Measurements from ENCODE around the gene SLC4A3.

Gene SLC4A3

DNA sequence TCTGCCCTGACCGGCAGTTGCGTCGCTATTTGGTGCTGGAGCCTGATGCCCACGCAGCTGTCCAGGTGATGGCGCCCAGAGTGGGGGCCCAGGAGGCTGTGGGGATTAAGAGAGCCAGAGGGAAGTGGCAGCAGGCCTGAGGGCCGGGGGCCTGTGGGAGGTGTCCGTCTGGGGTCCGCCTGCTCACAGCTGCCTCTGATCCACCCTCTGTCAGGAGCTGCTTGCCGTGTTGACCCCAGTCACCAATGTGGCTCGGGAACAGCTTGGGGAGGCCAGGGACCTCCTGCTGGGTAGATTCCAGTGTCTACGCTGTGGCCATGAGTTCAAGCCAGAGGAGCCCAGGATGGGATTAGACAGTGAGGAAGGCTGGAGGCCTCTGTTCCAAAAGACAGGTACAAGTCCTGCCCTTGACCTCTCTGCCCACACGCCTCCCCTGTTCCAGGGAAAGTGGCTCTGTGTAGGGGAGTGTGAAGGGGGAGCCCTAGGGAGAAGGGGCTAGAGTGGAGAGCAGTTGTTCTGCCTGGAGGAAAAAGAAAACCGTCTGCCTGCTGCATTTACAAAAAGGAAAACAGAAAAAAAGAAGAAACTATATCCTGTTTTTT is 18.2 kb upstream of the SLC4A3 start:
- no peaks in the 10 kb centered on the region for H3K27me3 ChIP-seq (ENCODE audit: insufficient read depth, low read length, poor library complexity)
- no peaks in the 10 kb centered on the region for H3K4me1 ChIP-seq (ENCODE audit: control insufficient read depth, low read depth, low read length)
- no peak overlapping the region for H2AK5ac ChIP-seq (ENCODE audit: low read length)
- H3K4me3 ChIP-seq (ENCODE audit: low read length) = no peak overlapping the region
- H3K23ac ChIP-seq (ENCODE audit: low read length) = no peak overlapping the region
- H3K4ac ChIP-seq (ENCODE audit: low read depth, low read length) = no peak overlapping the region
- no peak overlapping the region for H3K9ac ChIP-seq (ENCODE audit: low read length)
- H2BK5ac ChIP-seq (ENCODE audit: low read length) = no peak overlapping the region
- H3K79me2 ChIP-seq (ENCODE audit: control insufficient read depth, insufficient read depth, low read length) = no peaks in the 10 kb centered on the region
- DNase-seq = no peak
- H3K36me3 ChIP-seq (ENCODE audit: control insufficient read depth, insufficient read depth, low read length) = no peaks in the 10 kb centered on the region
- H3K27ac ChIP-seq (ENCODE audit: low read depth, low read length) = no peak overlapping the region
- H3K56ac ChIP-seq (ENCODE audit: low read length) = no peak overlapping the region
- H4K5ac ChIP-seq (ENCODE audit: low read length) = no peak overlapping the region
- no peak overlapping the region for H2BK15ac ChIP-seq (replicated peaks; ENCODE audit: low read depth)
- H4K8ac ChIP-seq (ENCODE audit: low read depth, low read length) = no peak overlapping the region
- H3K4me2 ChIP-seq (ENCODE audit: low read length) = no peak overlapping the region
- H3K79me1 ChIP-seq (ENCODE audit: low read length) = no peaks in the 10 kb centered on the region
- H2BK120ac ChIP-seq (ENCODE audit: low read depth, low read length) = no peak overlapping the region
- WGBS (ENCODE audit: extremely low coverage, insufficient coverage, low lambda C conversion rate) = no CpG with 5 or more reads among the region's 13 CpGs
- no peak overlapping the region for H3K18ac ChIP-seq (ENCODE audit: low read length)

DNA sequence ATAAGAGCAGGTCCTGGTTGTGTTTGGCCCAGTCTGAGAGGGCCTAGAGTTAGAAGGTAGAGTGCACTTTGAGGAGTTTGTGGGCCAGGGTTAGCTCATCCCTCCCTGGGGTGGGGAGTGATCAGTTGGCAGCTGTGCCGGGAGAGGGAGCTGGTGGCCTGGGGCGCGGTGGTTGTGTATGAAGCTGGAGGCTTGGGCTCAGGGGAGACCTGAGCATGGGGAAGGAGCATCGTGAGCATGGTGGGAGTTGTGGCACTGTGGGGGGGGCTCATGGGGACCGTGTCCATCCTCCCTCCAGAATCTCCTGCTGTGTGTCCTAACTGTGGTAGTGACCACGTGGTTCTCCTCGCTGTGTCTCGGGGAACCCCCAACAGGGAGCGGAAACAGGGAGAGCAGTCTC is 16.1 kb upstream of the SLC4A3 start:
- Histone ChIP-seq H3K23ac (ENCODE audit: low read length) (no peak overlapping the region), H3K27ac (ENCODE audit: low read depth, low read length) (no peak overlapping the region), H2AK5ac (ENCODE audit: low read length) (no peak overlapping the region), H3K4me1 (ENCODE audit: control insufficient read depth, low read depth, low read length) (no peaks in the 10 kb centered on the region), H3K56ac (ENCODE audit: low read length) (no peak overlapping the region), H3K4me3 (ENCODE audit: low read length) (no peak overlapping the region), H2BK120ac (ENCODE audit: low read depth, low read length) (no peak overlapping the region), H2BK15ac (replicated peaks; ENCODE audit: low read depth) (no peak overlapping the region), H3K79me2 (ENCODE audit: control insufficient read depth, insufficient read depth, low read length) (no peaks in the 10 kb centered on the region), H4K8ac (ENCODE audit: low read depth, low read length) (no peak overlapping the region), H3K79me1 (ENCODE audit: low read length) (no peaks in the 10 kb centered on the region), H3K4ac (ENCODE audit: low read depth, low read length) (no peak overlapping the region), H3K9ac (ENCODE audit: low read length) (no peak overlapping the region), H3K4me2 (ENCODE audit: low read length) (no peak overlapping the region), H3K18ac (ENCODE audit: low read length) (no peak overlapping the region), H2BK5ac (ENCODE audit: low read length) (no peak overlapping the region), H3K27me3 (ENCODE audit: insufficient read depth, low read length, poor library complexity) (no peaks in the 10 kb centered on the region), H4K5ac (ENCODE audit: low read length) (no peak overlapping the region), H3K36me3 (ENCODE audit: control insufficient read depth, insufficient read depth, low read length) (no peaks in the 10 kb centered on the region)
- no CpG with 5 or more reads among the region's 9 CpGs for WGBS (ENCODE audit: extremely low coverage, insufficient coverage, low lambda C conversion rate)
- no peak for DNase-seq

DNA sequence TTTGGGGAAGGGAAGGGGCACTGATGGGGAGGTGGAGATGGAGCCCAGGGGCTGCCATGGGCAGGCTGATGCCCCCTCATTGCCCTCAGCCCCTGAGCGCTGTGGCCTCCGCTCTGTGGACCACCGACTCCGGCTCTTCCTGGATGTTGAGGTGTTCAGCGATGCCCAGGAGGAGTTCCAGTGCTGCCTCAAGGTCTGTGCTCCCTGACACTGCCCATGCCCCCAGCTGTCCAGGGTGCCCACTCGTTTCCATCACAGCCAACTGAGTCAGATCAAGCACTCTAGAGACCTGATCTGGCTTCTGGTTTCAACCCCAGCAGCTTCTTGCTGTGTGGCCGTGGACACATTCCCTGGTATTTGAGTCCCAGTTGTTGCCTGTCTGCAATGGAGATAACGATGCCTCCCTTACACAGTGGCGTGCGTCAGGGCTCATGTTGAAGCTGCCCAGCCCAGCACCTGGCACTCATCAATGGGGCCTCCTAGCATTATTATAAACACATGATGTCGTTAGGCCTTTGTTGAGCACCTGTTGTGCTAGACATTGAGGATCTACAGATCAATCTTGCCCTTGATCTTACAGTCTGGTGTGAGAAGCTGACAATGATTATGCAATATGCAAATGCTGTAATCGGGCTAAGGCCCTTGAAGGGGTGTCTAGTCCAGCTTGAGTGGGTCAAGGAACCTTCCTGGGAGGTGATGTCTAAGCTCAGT is 15.4 kb upstream of the SLC4A3 start:
- no peak for DNase-seq
- Histone ChIP-seq H4K8ac (ENCODE audit: low read depth, low read length) (no peak overlapping the region), H4K5ac (ENCODE audit: low read length) (no peak overlapping the region), H3K4me1 (ENCODE audit: control insufficient read depth, low read depth, low read length) (no peaks in the 10 kb centered on the region), H2BK5ac (ENCODE audit: low read length) (no peak overlapping the region), H3K4me2 (ENCODE audit: low read length) (no peak overlapping the region), H3K56ac (ENCODE audit: low read length) (no peak overlapping the region), H3K9ac (ENCODE audit: low read length) (no peak overlapping the region), H3K36me3 (ENCODE audit: control insufficient read depth, insufficient read depth, low read length) (no peaks in the 10 kb centered on the region), H3K27ac (ENCODE audit: low read depth, low read length) (no peak overlapping the region), H3K27me3 (ENCODE audit: insufficient read depth, low read length, poor library complexity) (no peaks in the 10 kb centered on the region), H3K23ac (ENCODE audit: low read length) (no peak overlapping the region), H2BK15ac (replicated peaks; ENCODE audit: low read depth) (no peak overlapping the region), H3K79me1 (ENCODE audit: low read length) (no peaks in the 10 kb centered on the region), H3K4me3 (ENCODE audit: low read length) (no peak overlapping the region), H2AK5ac (ENCODE audit: low read length) (no peak overlapping the region), H3K18ac (ENCODE audit: low read length) (no peak overlapping the region), H3K4ac (ENCODE audit: low read depth, low read length) (no peak overlapping the region), H3K79me2 (ENCODE audit: control insufficient read depth, insufficient read depth, low read length) (no peaks in the 10 kb centered on the region), H2BK120ac (ENCODE audit: low read depth, low read length) (no peak overlapping the region)
- no CpG with 5 or more reads among the region's 12 CpGs for WGBS (ENCODE audit: extremely low coverage, insufficient coverage, low lambda C conversion rate)

DNA sequence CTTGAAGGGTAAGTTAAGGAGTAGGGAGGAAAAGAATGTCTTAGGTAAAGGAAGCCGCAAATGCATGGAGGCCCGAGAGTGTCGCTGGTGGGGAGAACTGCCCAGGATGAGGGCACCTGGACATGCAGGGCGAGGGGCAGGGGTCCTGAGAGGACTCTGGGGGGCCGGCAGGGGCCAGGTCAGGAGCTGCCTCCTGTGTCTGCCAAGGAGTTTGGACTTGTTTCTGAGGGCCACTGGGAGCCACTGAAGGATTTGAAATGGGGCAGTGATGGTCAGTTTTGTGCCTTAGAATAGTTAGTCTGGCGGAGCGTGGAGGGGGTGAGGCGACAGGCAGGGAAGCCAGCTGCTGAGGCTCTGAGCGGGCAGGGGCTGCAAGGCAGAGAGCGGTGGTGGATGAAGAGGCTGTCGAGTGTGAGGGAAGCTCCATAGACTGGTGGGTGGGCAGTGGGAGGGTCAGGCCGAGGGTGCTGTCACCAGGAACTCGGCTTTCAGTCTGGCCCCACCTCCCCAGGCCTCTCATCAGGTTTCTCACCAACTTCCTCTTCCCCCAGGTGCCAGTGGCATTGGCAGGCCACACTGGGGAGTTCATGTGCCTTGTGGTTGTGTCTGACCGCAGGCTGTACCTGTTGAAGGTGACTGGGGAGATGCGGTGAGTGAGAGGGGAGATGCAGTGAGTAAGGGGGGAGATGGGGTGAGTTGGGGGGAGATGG is 14.7 kb upstream of the SLC4A3 start:
- no CpG with 5 or more reads among the region's 15 CpGs for WGBS (ENCODE audit: extremely low coverage, insufficient coverage, low lambda C conversion rate)
- H3K4me2 ChIP-seq (ENCODE audit: low read length) = no peak overlapping the region
- H3K23ac ChIP-seq (ENCODE audit: low read length) = no peak overlapping the region
- no peak overlapping the region for H2AK5ac ChIP-seq (ENCODE audit: low read length)
- no peaks in the 10 kb centered on the region for H3K79me1 ChIP-seq (ENCODE audit: low read length)
- no peaks in the 10 kb centered on the region for H3K36me3 ChIP-seq (ENCODE audit: control insufficient read depth, insufficient read depth, low read length)
- no peak overlapping the region for H2BK5ac ChIP-seq (ENCODE audit: low read length)
- H3K27ac ChIP-seq (ENCODE audit: low read depth, low read length) = no peak overlapping the region
- no peak overlapping the region for H2BK120ac ChIP-seq (ENCODE audit: low read depth, low read length)
- no peak overlapping the region for H4K8ac ChIP-seq (ENCODE audit: low read depth, low read length)
- H3K4ac ChIP-seq (ENCODE audit: low read depth, low read length) = no peak overlapping the region
- no peak overlapping the region for H3K4me3 ChIP-seq (ENCODE audit: low read length)
- no peaks in the 10 kb centered on the region for H3K4me1 ChIP-seq (ENCODE audit: control insufficient read depth, low read depth, low read length)
- H3K9ac ChIP-seq (ENCODE audit: low read length) = no peak overlapping the region
- no peak for DNase-seq
- H3K56ac ChIP-seq (ENCODE audit: low read length) = no peak overlapping the region
- no peaks in the 10 kb centered on the region for H3K79me2 ChIP-seq (ENCODE audit: control insufficient read depth, insufficient read depth, low read length)
- no peak overlapping the region for H4K5ac ChIP-seq (ENCODE audit: low read length)
- no peak overlapping the region for H2BK15ac ChIP-seq (replicated peaks; ENCODE audit: low read depth)
- no peaks in the 10 kb centered on the region for H3K27me3 ChIP-seq (ENCODE audit: insufficient read depth, low read length, poor library complexity)
- no peak overlapping the region for H3K18ac ChIP-seq (ENCODE audit: low read length)

DNA sequence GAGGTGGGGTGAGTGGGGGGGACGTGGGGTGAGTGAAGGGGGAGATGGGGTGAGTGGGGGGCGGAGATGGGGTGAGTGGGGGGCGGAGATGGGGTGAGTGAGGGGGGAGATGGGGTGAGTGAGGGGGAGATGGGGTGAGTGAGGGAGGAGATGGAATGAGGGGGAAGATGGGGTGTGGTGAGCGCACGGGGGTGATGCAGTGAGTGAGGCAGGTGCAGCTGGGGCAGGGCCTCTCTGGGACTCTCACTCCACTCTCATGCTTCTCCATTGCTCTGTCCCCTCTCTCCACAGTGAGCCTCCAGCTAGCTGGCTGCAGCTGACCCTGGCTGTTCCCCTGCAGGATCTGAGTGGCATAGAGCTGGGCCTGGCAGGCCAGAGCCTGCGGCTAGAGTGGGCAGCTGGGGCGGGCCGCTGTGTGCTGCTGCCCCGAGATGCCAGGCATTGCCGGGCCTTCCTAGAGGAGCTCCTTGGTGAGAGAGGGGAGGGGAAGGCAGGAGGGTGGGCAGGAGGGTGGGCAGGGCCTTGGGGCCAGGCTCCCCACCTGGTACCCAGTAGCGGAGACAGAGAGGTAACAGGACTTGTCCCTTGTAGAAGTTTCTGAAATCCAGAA is 13.9 kb upstream of the SLC4A3 start:
- Histone ChIP-seq H3K4ac (ENCODE audit: low read depth, low read length) (no peak overlapping the region), H2BK15ac (replicated peaks; ENCODE audit: low read depth) (no peak overlapping the region), H3K56ac (ENCODE audit: low read length) (no peak overlapping the region), H3K79me1 (ENCODE audit: low read length) (no peaks in the 10 kb centered on the region), H4K5ac (ENCODE audit: low read length) (no peak overlapping the region), H4K8ac (ENCODE audit: low read depth, low read length) (no peak overlapping the region), H3K9ac (ENCODE audit: low read length) (no peak overlapping the region), H3K27me3 (ENCODE audit: insufficient read depth, low read length, poor library complexity) (no peaks in the 10 kb centered on the region), H3K36me3 (ENCODE audit: control insufficient read depth, insufficient read depth, low read length) (no peaks in the 10 kb centered on the region), H3K4me1 (ENCODE audit: control insufficient read depth, low read depth, low read length) (no peaks in the 10 kb centered on the region), H2BK5ac (ENCODE audit: low read length) (no peak overlapping the region), H2AK5ac (ENCODE audit: low read length) (no peak overlapping the region), H2BK120ac (ENCODE audit: low read depth, low read length) (no peak overlapping the region), H3K27ac (ENCODE audit: low read depth, low read length) (no peak overlapping the region), H3K4me2 (ENCODE audit: low read length) (no peak overlapping the region), H3K18ac (ENCODE audit: low read length) (no peak overlapping the region), H3K4me3 (ENCODE audit: low read length) (no peak overlapping the region), H3K23ac (ENCODE audit: low read length) (no peak overlapping the region), H3K79me2 (ENCODE audit: control insufficient read depth, insufficient read depth, low read length) (no peaks in the 10 kb centered on the region)
- DNase-seq = no peak
- no CpG with 5 or more reads among the region's 11 CpGs for WGBS (ENCODE audit: extremely low coverage, insufficient coverage, low lambda C conversion rate)
